GM15510 (cell line): ENCODE measurements around the gene SEMA3A.

Experiments
- POLR2A ChIP-seq: IDR thresholded peaks from 3 replicates; pipeline ENCODE4 v1.6.1; 2011; ENCODE audit warnings: borderline replicate concordance; ENCODE audit not compliant: insufficient read length; ENCODE audit errors: extremely low read depth

SEMA3A gene

GRCh38 chr7:84182301-84182700 lies 12.3 kb downstream of the SEMA3A start:
- TF ChIP-seq POLR2A = no peak

- TF ChIP-seq POLR2A = no peak
Measured at GRCh38 chr7:84181628-84182027, 13.0 kb downstream of the SEMA3A start.

- no peak for TF ChIP-seq POLR2A
Measured at GRCh38 chr7:84177758-84178412, 16.7 kb downstream of the SEMA3A start.

- TF ChIP-seq POLR2A = no peak
Measured at GRCh38 chr7:84176716-84177115, 17.9 kb downstream of the SEMA3A start.

- no peak for TF ChIP-seq POLR2A
Measured at GRCh38 chr7:84175461-84175860, 19.1 kb downstream of the SEMA3A start.

- no peak for TF ChIP-seq POLR2A
Measured at GRCh38 chr7:84170646-84171045, 23.9 kb downstream of the SEMA3A start.

GRCh38 chr7:84162584-84162983 lies 32.0 kb downstream of the SEMA3A start:
- no peak for TF ChIP-seq POLR2A

GRCh38 chr7:84162125-84162524 lies 32.5 kb downstream of the SEMA3A start:
- no peak for TF ChIP-seq POLR2A

GRCh38 chr7:84161398-84161797 lies 33.2 kb downstream of the SEMA3A start:
- TF ChIP-seq POLR2A = no peak

- TF ChIP-seq POLR2A = no peak
Measured at GRCh38 chr7:84159435-84159834, 35.2 kb downstream of the SEMA3A start.

GRCh38 chr7:84157171-84157570 lies 37.4 kb downstream of the SEMA3A start:
- TF ChIP-seq POLR2A = no peak

- TF ChIP-seq POLR2A = no peak
Measured at GRCh38 chr7:84154991-84155781, 39.4 kb downstream of the SEMA3A start.

GRCh38 chr7:84152995-84153394 lies 41.6 kb downstream of the SEMA3A start:
- no peak for TF ChIP-seq POLR2A

- TF ChIP-seq POLR2A = no peak
Measured at GRCh38 chr7:84149573-84149972, 45.0 kb downstream of the SEMA3A start.

- no peak for TF ChIP-seq POLR2A
Measured at GRCh38 chr7:84145892-84146291, 48.7 kb downstream of the SEMA3A start.

GRCh38 chr7:84144935-84145334 lies 49.7 kb downstream of the SEMA3A start:
- TF ChIP-seq POLR2A = no peak

- no peak for TF ChIP-seq POLR2A
Measured at GRCh38 chr7:84144480-84144879, 50.1 kb downstream of the SEMA3A start.

GRCh38 chr7:84142726-84143125 lies 51.9 kb downstream of the SEMA3A start:
- no peak for TF ChIP-seq POLR2A
